K562 (cell line): ENCODE results near the gene PIF1. TPM values are rescaled to one million over a fixed set of nuclear protein-coding genes. Genes with fewer than 3 reads are reported as not detected.

ENCODE experiments used
- ARID4B ChIP-seq: sonication (generic); formaldehyde crosslinking; IDR thresholded peaks from 2 replicates; pipeline ENCODE4 v1.8.0; 2022; ENCODE audit warnings: mild to moderate bottlenecking, missing genetic modification reagents
- CBX8 ChIP-seq: fragments of 200-600 bp; sonication (generic); IDR thresholded peaks from 2 replicates; pipeline ENCODE4 v1.6.1; 2012; ENCODE audit warnings: borderline replicate concordance, mixed run types, low read depth, mild to moderate bottlenecking, moderate library complexity, mixed read lengths, low read length, control low read depth, inconsistent platforms; ENCODE audit not compliant: poor library complexity, severe bottlenecking; ENCODE audit errors: extremely low read depth
- CREB3 ChIP-seq: fragments of 450-650 bp; conservative IDR thresholded peaks from 2 replicates; pipeline ENCODE4 v1.6.1; 2016; ENCODE audit warnings: missing genetic modification characterization, low read depth, mild to moderate bottlenecking, missing compliant biosample characterization, moderate library complexity
- FOXJ3 ChIP-seq: sonication (generic); formaldehyde crosslinking; IDR thresholded peaks from 2 replicates; pipeline ENCODE4 v1.4.0; 2020; ENCODE audit warnings: mild to moderate bottlenecking, missing genetic modification reagents
- HIVEP1 ChIP-seq: fragments of 250-450 bp; sonication (Bioruptor Pico); IDR thresholded peaks from 2 replicates; pipeline ENCODE4 v1.4.0; 2020; ENCODE audit warnings: mild to moderate bottlenecking
- KLF13 ChIP-seq: fragments of 450-650 bp; IDR thresholded peaks from 2 replicates; pipeline ENCODE4 v1.6.1; 2016; ENCODE audit warnings: missing genetic modification characterization, low read depth, mild to moderate bottlenecking, missing compliant biosample characterization, moderate library complexity, borderline replicate concordance
- LEF1 ChIP-seq: fragments of 450-650 bp; IDR thresholded peaks from 2 replicates; pipeline ENCODE4 v1.6.1; 2016; ENCODE audit warnings: mild to moderate bottlenecking
- MECOM ChIP-seq: fragments of 250-450 bp; sonication (Bioruptor Pico); IDR thresholded peaks from 2 replicates; pipeline ENCODE4 v1.8.0; 2022; ENCODE audit warnings: inconsistent platforms
- MNT ChIP-seq, 2 experiments: fragments of 450-650 bp; conservative IDR thresholded peaks; 2 replicates each; pipeline ENCODE4 v1.6.1; 2017; ENCODE audit warnings: mild to moderate bottlenecking in 2 of 2, moderate library complexity in 2 of 2
- SNIP1 ChIP-seq: fragments of 450-650 bp; IDR thresholded peaks from 2 replicates; pipeline ENCODE4 v1.7.1; 2017; ENCODE audit warnings: low read depth, mild to moderate bottlenecking
- TAF15 ChIP-seq: fragments of 200-400 bp; formaldehyde crosslinking; IDR thresholded peaks from 2 replicates; pipeline ENCODE4 v1.6.1; 2017; ENCODE audit warnings: mild to moderate bottlenecking, low read depth, low read length, moderate library complexity
- TCF7L2 ChIP-seq: fragments of 150-350 bp; IDR thresholded peaks from 2 replicates; pipeline ENCODE4 v1.6.1; 2016; ENCODE audit warnings: low read depth, mild to moderate bottlenecking, low read length, moderate library complexity
- ZBTB7A ChIP-seq: IDR thresholded peaks from 2 replicates; pipeline ENCODE4 v1.6.1; 2011; ENCODE audit warnings: low read depth, mild to moderate bottlenecking, low read length, moderate library complexity, borderline replicate concordance; ENCODE audit not compliant: control insufficient read depth
- ZFPM2 ChIP-seq: fragments of 250-450 bp; sonication (Bioruptor Pico); IDR thresholded peaks from 2 replicates; pipeline ENCODE4 v1.5.1; 2022; ENCODE audit warnings: mild to moderate bottlenecking
- ZNF23 ChIP-seq: fragments of 250-450 bp; sonication (Bioruptor Pico); IDR thresholded peaks from 2 replicates; pipeline ENCODE4 v1.4.0; 2020; ENCODE audit warnings: mild to moderate bottlenecking
- ZNF280B ChIP-seq: fragments of 250-450 bp; sonication (Bioruptor Pico); IDR thresholded peaks from 2 replicates; pipeline ENCODE4 v1.5.1; 2021; ENCODE audit warnings: mild to moderate bottlenecking
- ZNF316 ChIP-seq: fragments of 450-650 bp; IDR thresholded peaks from 2 replicates; pipeline ENCODE4 v1.6.1; 2016
- ZNF354B ChIP-seq: fragments of 250-450 bp; sonication (Bioruptor Pico); IDR thresholded peaks from 2 replicates; pipeline ENCODE4 v1.4.0; 2020
- ZNF764 ChIP-seq: fragments of 250-450 bp; sonication (Bioruptor Pico); IDR thresholded peaks from 2 replicates; pipeline ENCODE4 v1.4.0; 2020; ENCODE audit warnings: low read depth, mild to moderate bottlenecking, moderate library complexity
- polyA plus RNA-seq, 8 experiments: library from polyadenylated mRNA; depleted of rRNA in 4 of 8; stranded (reverse) in 5 of 8; unstranded in 3 of 8; fragments of >200 nt; fragmentation: Nextera tagmentation in 2 of 8; fragmentation: Illumina TruSeq in 1 of 8; extraction: Ambion mirVana in 2 of 8; extraction: Trizol in 1 of 8; gene quantifications; 2 replicates each; pipeline versions ENCODE4 v1.2.1 to v1.2.3, GENCODE V29; 2011 to 2014; ENCODE audit warnings: inconsistent platforms in 1 of 8, missing spikeins in 1 of 8
- total RNA-seq, 7 experiments: library from RNA; depleted of rRNA in 6 of 7; stranded (reverse); fragments of >200 nt in 6 of 7; fragmentation: Illumina TruSeq in 2 of 7; extraction: Trizol in 2 of 7; gene quantifications; 2 replicates each; pipeline versions ENCODE4 v1.2.1 to v1.2.3, GENCODE V29; 2011 to 2021; ENCODE audit warnings: low replicate concordance in 1 of 7

The PIF1 gene
- total and polyA plus RNA-seq, 9 of the 15 experiments (the other 6 are each of a cell fraction or from before 2014, with no cell fraction given), result 1.1 to 37.9 (median 11.5) TPM

GRCh38 chr15:64842096-64842939 lies 16.9 kb upstream of the PIF1 start (continued):
- TF ChIP-seq ARID4B (CRISPR knock-in tag) (peak; percentile 68; the same call in 1 of the 2 replicates), ZNF280B (no peak), MECOM (CRISPR knock-in tag) (no peak), ZNF23 (CRISPR knock-in tag) (no peak), MNT (conservative IDR thresholded peaks at IDR 0.05) (no peak), FOXJ3 (no peak), TCF7L2 (no peak), ZFPM2 (CRISPR knock-in tag) (no peak), CBX8 (no peak), HIVEP1 (CRISPR knock-in tag) (no peak), KLF13 (tag) (no peak), ZNF316 (peak; percentile 82), LEF1 (no peak), TAF15 (no peak), ZBTB7A (no peak; the same call in 1 of the 2 replicates), ZNF764 (CRISPR knock-in tag) (no peak), ZNF354B (no peak), CREB3 (tag) (no peak), SNIP1 (no peak)
